IMR-90 (cell line): ENCODE measurements around the gene KCNN3. TPM values are rescaled to one million over a fixed set of nuclear protein-coding genes. Genes with fewer than 3 reads are reported as not detected.
A peak's percentile ranks its signal among the peaks of the same experiment; 100 is the strongest.

Source experiments
- ATAC-seq: fragments of 200-7000 bp; cut with Tn5 transposase; 2 replicates; pipeline ENCODE4 v1.9.1; 2020; ENCODE audit warnings: low read depth, mild to moderate bottlenecking, moderate library complexity
- BruUV-seq: library from RNA; stranded (reverse); fragments of 400-500 nt; replicated peaks from 2 replicates; lab custom pipeline; 2021; lab: Mats Ljungman, UMichigan
- CTCF ChIA-PET: fragments of 300-600 bp; formaldehyde crosslinking; extraction: SDS; loops from one replicate; lab custom pipeline; 2021; ENCODE audit warnings: antibody characterized with exemption; lab: Yijun Ruan, JAX
- POLR2A ChIA-PET: fragments of 300-600 bp; sonication (Branson Sonifier 250); formaldehyde crosslinking; loops from one replicate; lab custom pipeline; 2022; ENCODE audit warnings: antibody characterized with exemption; ENCODE audit not compliant: unreplicated experiment; lab: Charles Lee
- DNase-seq: peaks from one replicate; pipeline ENCODE4 v3.0.0; 2013
- H2AFZ ChIP-seq: replicated peaks from 2 replicates; pipeline ENCODE3; 2013; ENCODE audit warnings: low read length, mild to moderate bottlenecking; ENCODE audit not compliant: poor library complexity
- H2AK5ac ChIP-seq: 2 replicates; pipeline ENCODE4 v1.6.1; 2013; ENCODE audit warnings: low read depth, low read length, inconsistent platforms
- H2AK9ac ChIP-seq: replicated peaks from 2 replicates; pipeline ENCODE3; 2013; ENCODE audit warnings: mild to moderate bottlenecking, low read depth, low read length, moderate library complexity; ENCODE audit not compliant: poor library complexity
- H2BK120ac ChIP-seq: 2 replicates; pipeline ENCODE4 v1.6.1; 2013; ENCODE audit warnings: low read depth, low read length, inconsistent platforms
- H2BK15ac ChIP-seq: 3 replicates; pipeline ENCODE4 v1.6.1; 2013; ENCODE audit warnings: low read depth, low read length, inconsistent platforms
- H2BK20ac ChIP-seq: 2 replicates; pipeline ENCODE4 v1.6.1; 2013; ENCODE audit warnings: low read depth, mild to moderate bottlenecking, inconsistent platforms, low read length, moderate library complexity
- H2BK5ac ChIP-seq: 2 replicates; pipeline ENCODE4 v1.6.1; 2013; ENCODE audit warnings: mild to moderate bottlenecking, low read depth, low read length, inconsistent platforms; ENCODE audit not compliant: poor library complexity, severe bottlenecking
- H3K14ac ChIP-seq: replicated peaks from 2 replicates; pipeline ENCODE4 v1.6.1; 2013; ENCODE audit warnings: low read depth, low read length, inconsistent platforms
- H3K18ac ChIP-seq: 2 replicates; pipeline ENCODE4 v1.6.1; 2013; ENCODE audit warnings: low read depth, low read length, control low read depth
- H3K23ac ChIP-seq: 2 replicates; pipeline ENCODE4 v1.6.1; 2013; ENCODE audit warnings: low read depth, low read length, inconsistent platforms
- H3K27ac ChIP-seq: 2 replicates; pipeline ENCODE4 v1.5.1; 2013; ENCODE audit warnings: mild to moderate bottlenecking, control low read depth, low read length; ENCODE audit not compliant: insufficient read depth
- H3K27me3 ChIP-seq: 2 replicates; pipeline ENCODE4 v1.6.1; 2013; ENCODE audit warnings: low read length; ENCODE audit not compliant: control insufficient read depth, insufficient read depth
- H3K36me3 ChIP-seq: 2 replicates; pipeline ENCODE4 v1.6.1; 2013; ENCODE audit warnings: low read length, mixed read lengths; ENCODE audit not compliant: control insufficient read depth, insufficient read depth
- H3K4ac ChIP-seq: 2 replicates; pipeline ENCODE4 v1.6.1; 2013; ENCODE audit warnings: low read depth, low read length, inconsistent platforms
- H3K4me1 ChIP-seq: 2 replicates; pipeline ENCODE4 v1.6.1; 2013; ENCODE audit warnings: low read length, mixed read lengths; ENCODE audit not compliant: control insufficient read depth, insufficient read depth
- H3K4me2 ChIP-seq: 2 replicates; pipeline ENCODE4 v1.6.1; 2013; ENCODE audit warnings: low read depth, mild to moderate bottlenecking, control low read depth, low read length, moderate library complexity
- H3K4me3 ChIP-seq: 2 replicates; pipeline ENCODE4 v1.5.1; 2013; ENCODE audit warnings: low read depth, mild to moderate bottlenecking, control low read depth, low read length, moderate library complexity; ENCODE audit not compliant: insufficient read depth
- H3K56ac ChIP-seq: 2 replicates; pipeline ENCODE4 v1.6.1; 2013; ENCODE audit warnings: low read length, inconsistent platforms; ENCODE audit not compliant: insufficient read depth; ENCODE audit errors: extremely low read depth
- H3K79me1 ChIP-seq, 2 experiments: 2 replicates each; pipeline ENCODE4 v1.6.1; 2013; ENCODE audit warnings: low read length in 2 of 2, inconsistent platforms in 1 of 2, low read depth in 1 of 2
- H3K9ac ChIP-seq: 2 replicates; pipeline ENCODE4 v1.6.1; 2013; ENCODE audit warnings: low read depth, low read length, control low read depth
- H3K9me1 ChIP-seq: 2 replicates; pipeline ENCODE4 v1.6.1; 2013; ENCODE audit warnings: low read length, inconsistent platforms; ENCODE audit not compliant: insufficient read depth
- H3K9me3 ChIP-seq: 2 replicates; pipeline ENCODE4 v1.6.1; 2013; ENCODE audit warnings: low read length; ENCODE audit not compliant: control insufficient read depth, insufficient read depth
- H4K20me1 ChIP-seq: 2 replicates; pipeline ENCODE4 v1.6.1; 2013; ENCODE audit warnings: low read length, inconsistent platforms; ENCODE audit not compliant: insufficient read depth
- H4K5ac ChIP-seq: 2 replicates; pipeline ENCODE4 v1.6.1; 2013; ENCODE audit warnings: mild to moderate bottlenecking, low read depth, low read length, control low read depth
- H4K8ac ChIP-seq, 2 experiments: 2 replicates each; pipeline ENCODE4 v1.6.1; 2013; ENCODE audit warnings: low read depth in 2 of 2, low read length in 2 of 2, control low read depth in 1 of 2, inconsistent platforms in 1 of 2
- H4K91ac ChIP-seq: 2 replicates; pipeline ENCODE4 v1.6.1; 2013; ENCODE audit warnings: low read depth, low read length, inconsistent platforms; ENCODE audit not compliant: insufficient read depth
- BHLHE40 ChIP-seq: fragments of 150-350 bp; IDR thresholded peaks from 2 replicates; pipeline ENCODE4 v1.6.1; 2016; ENCODE audit warnings: mild to moderate bottlenecking, low read depth, low read length
- CTCF ChIP-seq: conservative IDR thresholded peaks from 2 replicates; pipeline ENCODE4 v1.5.1; 2012; ENCODE audit warnings: mild to moderate bottlenecking, low read depth, low read length, improper control_type of control experiment
- ELK1 ChIP-seq: fragments of 150-350 bp; IDR thresholded peaks from 2 replicates; pipeline ENCODE4 v1.6.1; 2016; ENCODE audit warnings: low read depth, mild to moderate bottlenecking, low read length, moderate library complexity, borderline replicate concordance
- FOS ChIP-seq: fragments of 150-350 bp; IDR thresholded peaks from 2 replicates; pipeline ENCODE4 v1.6.1; 2016; ENCODE audit warnings: low read depth, low read length
- MAFK ChIP-seq: IDR thresholded peaks from 2 replicates; pipeline ENCODE4 v1.6.1; 2012; ENCODE audit warnings: low read depth, low read length, improper control_type of control experiment
- NFE2L2 ChIP-seq: fragments of 150-350 bp; IDR thresholded peaks from 2 replicates; pipeline ENCODE4 v1.6.1; 2016; ENCODE audit warnings: low read depth, mild to moderate bottlenecking, low read length
- RCOR1 ChIP-seq: IDR thresholded peaks from 2 replicates; pipeline ENCODE4 v1.6.1; 2012; ENCODE audit warnings: mild to moderate bottlenecking, low read length, improper control_type of control experiment; ENCODE audit not compliant: insufficient replicate concordance
- WGBS, 2 experiments: methylation state at CpG; one replicate each; pipeline versions ENCODE4 v1.1.5 to v1.1.7; 2013; ENCODE audit warnings: missing lambda C conversion rate in 2 of 2; ENCODE audit not compliant: insufficient read length in 1 of 2; ENCODE audit errors: extremely low coverage in 2 of 2; 5-methylcytosine and 5-hydroxymethylcytosine counted together
- dilution Hi-C: fragments of 300-500 bp; cut with HindIII; formaldehyde crosslinking; loops from one replicate; pipeline ENCODE4 v1.14.3; 2018; ENCODE audit warnings: low sequenced_read_pairs; ENCODE audit not compliant: unreplicated experiment
- in situ Hi-C: fragments of 300-500 bp; cut with MboI; formaldehyde crosslinking; loops from 3 replicates; pipeline ENCODE4 v1.14.3; 2019; ENCODE audit warnings: low sequenced_read_pairs, inconsistent platforms, mixed read lengths
- intact Hi-C: fragments of 100-400 bp; cut with micrococcal nuclease; formaldehyde crosslinking; loops from 2 replicates; pipeline ENCODE4 v1.10.0; 2022
- polyA plus RNA-seq, 3 experiments: library from polyadenylated mRNA; depleted of rRNA; stranded (reverse); fragments of >200 nt; gene quantifications; 2 replicates each; pipeline ENCODE4 v1.2.3, GENCODE V29; 2012; ENCODE audit warnings: low replicate concordance in 1 of 3
- total RNA-seq: library from RNA; depleted of rRNA; stranded (reverse); fragments of >200 nt; gene quantifications from 2 replicates; pipeline ENCODE4 v1.2.3, GENCODE V29; 2012

The KCNN3 gene
- total and polyA plus RNA-seq, 2 of the 4 experiments (the other 2 are of a cell fraction): 0.02 TPM; not detected in 1

- H3K79me1 ChIP-seq: no peaks in the 10 kb centered on the region
- DNase-seq (no peak), ATAC-seq (peak; percentile 11; the same call in 1 of the 2 replicates)
- POLR2A ChIA-PET: no interaction called here
- no peak overlapping the region for H3K4me3 ChIP-seq
- no TSS peak for BruUV-seq
- no peak overlapping the region for H3K4ac ChIP-seq
- H3K14ac ChIP-seq: no peak overlapping the region
- no peak overlapping the region for H3K9ac ChIP-seq
- no peak overlapping the region for H3K56ac ChIP-seq
- no peak overlapping the region for H2AK5ac ChIP-seq
- TF ChIP-seq RCOR1 (no peak), FOS (no peak), CTCF (no peak), MAFK (no peak), ELK1 (no peak), BHLHE40 (no peak), NFE2L2 (no peak)
- H4K8ac ChIP-seq: no peak overlapping the region
- H3K9me3 ChIP-seq: no peaks in the 10 kb centered on the region
- no peak overlapping the region for H3K23ac ChIP-seq
- no peaks in the 10 kb centered on the region for H3K4me1 ChIP-seq
- 48% methylated on average over 2 of the region's 7 CpGs; no CpG with 5 or more reads in 1 of the 2 experiments for WGBS, 2 experiments
- no peak overlapping the region for H3K18ac ChIP-seq
- H2AK9ac ChIP-seq: no peak overlapping the region
- H2BK20ac ChIP-seq: no peak overlapping the region
- no peak overlapping the region for H2BK15ac ChIP-seq
- CTCF ChIA-PET: no interaction called here
- H3K27ac ChIP-seq: no peak overlapping the region
- intact Hi-C loops (no loop called here), dilution Hi-C loops (no loop called here), in situ Hi-C loops (no loop called here)
- H2BK5ac ChIP-seq: no peak overlapping the region
- H3K36me3 ChIP-seq: no peaks in the 10 kb centered on the region
- no peak overlapping the region for H4K91ac ChIP-seq
- no peak overlapping the region for H4K5ac ChIP-seq
- H2BK120ac ChIP-seq: no peak overlapping the region
- H4K20me1 ChIP-seq: no peaks in the 10 kb centered on the region
- H3K9me1 ChIP-seq: no peaks in the 10 kb centered on the region
- no peak overlapping the region for H3K4me2 ChIP-seq
- H2AFZ ChIP-seq: no peak overlapping the region
- H3K27me3 ChIP-seq: peaks cover 45% of the 10 kb centered on the region
Observed at GRCh38 chr1:154895798-154896197, 25.7 kb upstream of the KCNN3 start.
